Measurements from ENCODE around the gene ROR1. TPM values are rescaled to one million over a fixed set of nuclear protein-coding genes. Genes with fewer than 3 reads are reported as not detected.

ROR1 gene
- total and polyA plus RNA-seq, 2 donors (not counting 3 experiments of a cell fraction or from before 2014, with no cell fraction given), result 2.6 to 3.5 TPM

DNA sequence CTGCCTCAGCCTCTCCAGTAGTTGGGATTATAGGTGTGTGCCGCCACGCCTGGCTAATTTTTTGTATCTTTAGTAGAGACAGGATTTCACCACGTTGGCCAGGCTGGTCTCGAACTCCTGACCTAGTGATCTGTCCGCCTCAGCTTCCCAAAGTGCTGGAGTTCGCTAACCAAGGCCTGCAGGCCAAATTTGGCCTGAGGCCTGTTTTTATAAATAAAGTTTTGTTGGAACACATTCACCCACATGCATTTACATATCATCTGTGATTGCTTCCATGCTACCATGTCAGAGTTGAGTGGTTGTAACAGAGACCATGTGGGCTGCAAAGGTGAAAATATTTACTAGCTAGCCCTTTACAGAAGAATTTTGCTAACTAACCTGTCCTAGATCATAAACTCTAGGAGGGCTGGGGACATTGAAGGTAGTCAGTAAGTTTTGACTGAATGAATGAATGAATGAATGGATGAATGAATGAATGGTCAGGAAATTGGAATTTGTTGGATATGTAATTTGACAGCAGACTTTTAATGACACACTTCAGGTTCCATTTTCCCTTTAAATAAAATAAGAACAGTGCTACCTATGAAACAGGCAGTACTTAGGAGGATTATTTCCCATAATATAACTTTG lies 38.4 kb downstream of the ROR1 start:
- Histone ChIP-seq H3K4me1 (ENCODE audit: control insufficient read depth, extremely low read depth, insufficient read depth, low read length) (no peaks in the 10 kb centered on the region), H3K9me1 (replicated peaks; ENCODE audit: control insufficient read depth, extremely low read depth, insufficient read depth, low read length) (no peaks in the 10 kb centered on the region), H3K27me3 (ENCODE audit: control insufficient read depth in 2 of 2, insufficient read depth in 2 of 2, low read length in 2 of 2) (no peaks in the 10 kb centered on the region), H2AFZ (ENCODE audit: low read depth, low read length) (no peak overlapping the region), H3K4me3 (replicated peaks in 1 of 3; ENCODE audit: insufficient read depth in 1 of 3, low read depth in 1 of 3, low read length in 3 of 3) (no peak overlapping the region), H3K4me2 (ENCODE audit: insufficient read depth, low read length) (no peak overlapping the region), H3K36me3 (ENCODE audit: control insufficient read depth in 2 of 2, extremely low read depth in 1 of 2, insufficient read depth in 2 of 2, low read length in 2 of 2) (no peaks in the 10 kb centered on the region), H3K27ac (ENCODE audit: insufficient read depth, low read depth, low read length) (no peak overlapping the region), H3K79me2 (ENCODE audit: control insufficient read depth, insufficient read depth, low read length) (no peaks in the 10 kb centered on the region), H3K9me3 (replicated peaks; ENCODE audit: control insufficient read depth, insufficient read depth, low read length) (no peaks in the 10 kb centered on the region), H3K9ac (replicated peaks; ENCODE audit: extremely low read depth, insufficient read depth, low read length) (no peak overlapping the region), H4K20me1 (replicated peaks; ENCODE audit: control insufficient read depth, extremely low read depth, insufficient read depth, low read length) (no peaks in the 10 kb centered on the region)
- dilution Hi-C loops (cut with MboI; ENCODE audit: extremely low pct_ligation_motif_present, low sequenced_read_pairs), result no loop called here
- BruUV-seq (replicated peaks), result no TSS peak
- ChIA-PET POLR2A (no interaction called here), CTCF (interaction anchor here (1.3 kb wide), 1 partner anchor 120 kb away, joined by 8 read pairs; no protein-coding TSS in a partner anchor)
- intact Hi-C loops (cut with micrococcal nuclease), result no loop called here
- DNase-seq (ENCODE audit: low read depth, low spot score) (no peak), FAIRE-seq (no peak)
- TF ChIP-seq JUN (IDR thresholded peaks at IDR 0.05; ENCODE audit: borderline replicate concordance, insufficient read depth, insufficient read length, low read depth) (no peak), EZH2 (IDR thresholded peaks at IDR 0.05; ENCODE audit: borderline replicate concordance, low read depth, low read length, severe bottlenecking) (no peak), POLR2A (IDR thresholded peaks at IDR 0.05; ENCODE audit: low read depth, low read length) (no peak), FOS (IDR thresholded peaks at IDR 0.05; ENCODE audit: borderline replicate concordance, insufficient read depth, low read length) (no peak), GATA2 (IDR thresholded peaks at IDR 0.05; ENCODE audit: insufficient read depth, insufficient read length, low read depth, low read length) (no peak), POLR2AphosphoS5 (IDR thresholded peaks at IDR 0.05; ENCODE audit: insufficient read depth, low read depth, low read length) (no peak), MYC (IDR thresholded peaks at IDR 0.05; ENCODE audit: low read depth, low read length) (no peak)
- TF ChIP-seq, protein P1, sequence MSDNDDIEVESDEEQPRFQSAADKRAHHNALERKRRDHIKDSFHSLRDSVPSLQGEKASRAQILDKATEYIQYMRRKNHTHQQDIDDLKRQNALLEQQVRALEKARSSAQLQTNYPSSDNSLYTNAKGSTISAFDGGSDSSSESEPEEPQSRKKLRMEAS (IDR thresholded peaks at IDR 0.05; ENCODE audit: insufficient read depth, insufficient read length), result no peak
- TF ChIP-seq, protein P2, sequence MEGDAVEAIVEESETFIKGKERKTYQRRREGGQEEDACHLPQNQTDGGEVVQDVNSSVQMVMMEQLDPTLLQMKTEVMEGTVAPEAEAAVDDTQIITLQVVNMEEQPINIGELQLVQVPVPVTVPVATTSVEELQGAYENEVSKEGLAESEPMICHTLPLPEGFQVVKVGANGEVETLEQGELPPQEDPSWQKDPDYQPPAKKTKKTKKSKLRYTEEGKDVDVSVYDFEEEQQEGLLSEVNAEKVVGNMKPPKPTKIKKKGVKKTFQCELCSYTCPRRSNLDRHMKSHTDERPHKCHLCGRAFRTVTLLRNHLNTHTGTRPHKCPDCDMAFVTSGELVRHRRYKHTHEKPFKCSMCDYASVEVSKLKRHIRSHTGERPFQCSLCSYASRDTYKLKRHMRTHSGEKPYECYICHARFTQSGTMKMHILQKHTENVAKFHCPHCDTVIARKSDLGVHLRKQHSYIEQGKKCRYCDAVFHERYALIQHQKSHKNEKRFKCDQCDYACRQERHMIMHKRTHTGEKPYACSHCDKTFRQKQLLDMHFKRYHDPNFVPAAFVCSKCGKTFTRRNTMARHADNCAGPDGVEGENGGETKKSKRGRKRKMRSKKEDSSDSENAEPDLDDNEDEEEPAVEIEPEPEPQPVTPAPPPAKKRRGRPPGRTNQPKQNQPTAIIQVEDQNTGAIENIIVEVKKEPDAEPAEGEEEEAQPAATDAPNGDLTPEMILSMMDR (IDR thresholded peaks at IDR 0.05; ENCODE audit: extremely low read depth in 1 of 2, insufficient read depth in 1 of 2, low read depth in 1 of 2, low read length in 2 of 2), result no peak

All from endothelial cell of umbilical vein (primary cell).